Measurements from ENCODE around the gene EXOC8. TPM values are rescaled to one million over a fixed set of nuclear protein-coding genes. Genes with fewer than 3 reads are reported as not detected.

EXOC8 gene
- total and polyA plus RNA-seq, 2 of the 8 experiments (the other 6 are each of a cell fraction or from before 2014, with no cell fraction given): 2.0 to 9.8 TPM

DNA sequence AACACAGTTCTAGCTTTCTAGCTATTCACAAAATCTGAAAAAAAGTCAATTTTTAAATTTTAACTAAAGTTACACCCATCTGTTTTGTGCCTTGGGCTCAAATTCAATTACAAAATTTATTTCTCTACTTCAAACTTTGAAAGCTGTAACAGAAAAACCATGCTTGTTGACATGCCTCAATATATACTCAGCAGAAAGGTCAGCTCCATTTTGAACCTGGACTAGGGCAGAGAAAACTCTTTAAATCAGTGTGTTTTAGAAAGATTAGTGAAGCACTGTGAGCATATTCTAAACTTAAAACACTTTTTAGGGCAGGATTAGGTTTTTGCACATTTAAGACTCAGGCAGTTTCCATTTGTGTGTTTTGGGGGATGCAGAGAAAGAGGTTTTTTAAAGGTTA is 34.8 kb upstream of the EXOC8 start:
- no peak overlapping the region for H4K91ac ChIP-seq (replicated peaks; ENCODE audit: insufficient read length, low read length)
- H3K18ac ChIP-seq (ENCODE audit: extremely low read depth, low read length): no peak overlapping the region
- FAIRE-seq: no peak
- H3K56ac ChIP-seq (replicated peaks; ENCODE audit: insufficient read length, low read depth, low read length): no peak overlapping the region
- ChIA-PET CTCF (ENCODE audit: partially characterized antibody) (interaction anchor here (0.6 to 1.2 kb wide), 4 partner anchors 13 to 280 kb away, joined by 3 read pairs; no protein-coding TSS in a partner anchor), POLR2A (ENCODE audit: partially characterized antibody) (interaction anchor here (1.0 kb wide), 1 partner anchor 9 kb away, joined by 3 read pairs; no protein-coding TSS in a partner anchor)
- no peaks in the 10 kb centered on the region for H3K9me3 ChIP-seq (ENCODE audit: insufficient read depth in 2 of 2, low read depth in 1 of 2, low read length in 1 of 2)
- H3K36me3 ChIP-seq (ENCODE audit: control insufficient read depth in 2 of 4, insufficient read depth in 4 of 4, low read length in 3 of 4): no peaks in the 10 kb centered on the region
- H3K4ac ChIP-seq (replicated peaks; ENCODE audit: insufficient read length, low read depth, low read length): no peak overlapping the region
- H4K5ac ChIP-seq (ENCODE audit: insufficient read length, low read depth, low read length): no peak overlapping the region
- H3K9ac ChIP-seq (replicated peaks in 1 of 4; ENCODE audit: extremely low read depth in 1 of 4, low read depth in 3 of 4, low read length in 3 of 4): no peak overlapping the region
- no peak overlapping the region for H2AK5ac ChIP-seq (ENCODE audit: low read depth, low read length)
- no peak overlapping the region for H2BK5ac ChIP-seq (ENCODE audit: low read depth, low read length)
- no peak overlapping the region for H3K4me2 ChIP-seq (ENCODE audit: insufficient read depth in 1 of 2, low read depth in 2 of 2, low read length in 2 of 2)
- no peaks in the 10 kb centered on the region for H3K79me1 ChIP-seq (ENCODE audit: low read depth, low read length)
- H3K4me3 ChIP-seq (ENCODE audit: extremely low read depth in 1 of 4, insufficient read depth in 2 of 4, low read depth in 3 of 4, low read length in 4 of 4): no peak overlapping the region
- H4K20me1 ChIP-seq (replicated peaks in 1 of 2; ENCODE audit: control insufficient read depth in 1 of 2, insufficient read depth in 2 of 2, low read length in 2 of 2): peaks cover 0 to 1% of the 10 kb centered on the region in 2 experiments
- H3K23ac ChIP-seq (ENCODE audit: insufficient read length): no peak overlapping the region
- no peak overlapping the region for H2BK20ac ChIP-seq (ENCODE audit: low read length)
- no peak for DNase-seq (ENCODE audit: low read depth in 1 of 2, low spot score in 2 of 2)
- H3K27me3 ChIP-seq (replicated peaks in 1 of 4; ENCODE audit: control insufficient read depth in 3 of 4, extremely low read depth in 1 of 4, insufficient read depth in 3 of 4, low read length in 3 of 4): no peaks in the 10 kb centered on the region
- no peak overlapping the region for H2BK12ac ChIP-seq (ENCODE audit: low read depth, low read length)
- no peak overlapping the region for H2AFZ ChIP-seq (ENCODE audit: low read length)
- no peaks in the 10 kb centered on the region for H3K79me2 ChIP-seq (ENCODE audit: control insufficient read depth in 1 of 2, insufficient read depth in 2 of 2, low read length in 2 of 2)
- H3K4me1 ChIP-seq (replicated peaks in 1 of 4; ENCODE audit: control insufficient read depth in 3 of 4, insufficient read depth in 4 of 4, low read length in 3 of 4): peaks cover 0 to 4% (median 0%) of the 10 kb centered on the region in 4 experiments; a peak in 2 of 7 replicates
- H3K23me2 ChIP-seq (ENCODE audit: low read depth, low read length): no peaks in the 10 kb centered on the region
- no peak overlapping the region for H2BK120ac ChIP-seq (replicated peaks; ENCODE audit: low read depth, low read length)
- H3K27ac ChIP-seq (ENCODE audit: low read depth, low read length): no peak overlapping the region
- no peak overlapping the region for H4K8ac ChIP-seq (ENCODE audit: extremely low read depth, insufficient read depth, low read length)
- H3K14ac ChIP-seq (ENCODE audit: insufficient read length): no peak overlapping the region
- no peak overlapping the region for H2BK15ac ChIP-seq (ENCODE audit: low read length)
- TF ChIP-seq KDM4A (IDR thresholded peaks at IDR 0.05; ENCODE audit: low read depth, low read length, severe bottlenecking): no peak
- no peak for TF ChIP-seq TAF7 (optimal IDR thresholded peaks at IDR 0.05; ENCODE audit: borderline replicate concordance, low read depth, low read length)
- TF ChIP-seq PHF8 (conservative IDR thresholded peaks at IDR 0.05; ENCODE audit: low read depth, low read length): no peak
- no peak for TF ChIP-seq TCF12 (IDR thresholded peaks at IDR 0.05; ENCODE audit: low read depth, low read length)
- TF ChIP-seq RBBP5 (IDR thresholded peaks at IDR 0.05; ENCODE audit: borderline replicate concordance, low read depth, low read length): no peak
- TF ChIP-seq CHD1 (IDR thresholded peaks at IDR 0.05; ENCODE audit: low read depth, low read length): no peak
- TF ChIP-seq TBP (IDR thresholded peaks at IDR 0.05; ENCODE audit: low read depth, low read length): no peak
- TF ChIP-seq CTBP2 (IDR thresholded peaks at IDR 0.05; ENCODE audit: borderline replicate concordance, insufficient read depth, insufficient read length, low read length): no peak
- TF ChIP-seq, protein P1, sequence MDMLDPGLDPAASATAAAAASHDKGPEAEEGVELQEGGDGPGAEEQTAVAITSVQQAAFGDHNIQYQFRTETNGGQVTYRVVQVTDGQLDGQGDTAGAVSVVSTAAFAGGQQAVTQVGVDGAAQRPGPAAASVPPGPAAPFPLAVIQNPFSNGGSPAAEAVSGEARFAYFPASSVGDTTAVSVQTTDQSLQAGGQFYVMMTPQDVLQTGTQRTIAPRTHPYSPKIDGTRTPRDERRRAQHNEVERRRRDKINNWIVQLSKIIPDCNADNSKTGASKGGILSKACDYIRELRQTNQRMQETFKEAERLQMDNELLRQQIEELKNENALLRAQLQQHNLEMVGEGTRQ (IDR thresholded peaks at IDR 0.05; ENCODE audit: low read length): no peak
- TF ChIP-seq SRF (IDR thresholded peaks at IDR 0.05; ENCODE audit: low read depth, low read length): no peak
